DOHH2 (cell line): Measurements from ENCODE around the gene SFRP5.

Experiments
- EZH2phosphoT487 ChIP-seq: fragments of 200-600 bp; sonication (generic); IDR thresholded peaks from 2 replicates; pipeline ENCODE4 v1.6.1; 2017; ENCODE audit warnings: borderline replicate concordance, mild to moderate bottlenecking, antibody characterized with exemption, low read length, moderate library complexity, mixed read lengths
- TF ChIP-seq, protein P1 (sequence below): fragments of 200-600 bp; sonication (generic); IDR thresholded peaks from one replicate; pipeline ENCODE4 v1.5.1; 2014; ENCODE audit warnings: antibody characterized with exemption, mild to moderate bottlenecking, low read depth, low read length; ENCODE audit not compliant: poor library complexity, severe bottlenecking

DNA sequence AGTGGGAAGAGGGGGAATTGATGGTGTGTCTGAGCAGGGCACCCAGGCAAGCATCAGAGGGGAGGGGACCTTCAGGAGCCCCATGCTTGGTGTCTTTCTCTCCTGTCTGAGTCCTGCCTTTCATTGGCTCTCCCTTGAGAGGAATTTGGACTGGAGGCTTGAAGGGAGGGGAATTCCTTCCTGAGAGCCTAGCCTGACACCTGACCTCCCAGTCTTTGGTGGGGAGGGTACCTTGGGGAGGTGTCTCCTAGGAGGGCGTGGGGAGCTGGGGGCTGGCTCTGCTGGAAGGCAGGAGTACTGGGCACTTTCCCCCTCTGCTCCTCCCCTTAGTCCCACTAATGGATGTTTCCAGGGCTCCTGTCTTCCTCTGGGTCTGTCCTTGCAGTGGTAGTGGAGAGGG, 1.3 kb upstream of the SFRP5 start:
- TF ChIP-seq, protein P1, sequence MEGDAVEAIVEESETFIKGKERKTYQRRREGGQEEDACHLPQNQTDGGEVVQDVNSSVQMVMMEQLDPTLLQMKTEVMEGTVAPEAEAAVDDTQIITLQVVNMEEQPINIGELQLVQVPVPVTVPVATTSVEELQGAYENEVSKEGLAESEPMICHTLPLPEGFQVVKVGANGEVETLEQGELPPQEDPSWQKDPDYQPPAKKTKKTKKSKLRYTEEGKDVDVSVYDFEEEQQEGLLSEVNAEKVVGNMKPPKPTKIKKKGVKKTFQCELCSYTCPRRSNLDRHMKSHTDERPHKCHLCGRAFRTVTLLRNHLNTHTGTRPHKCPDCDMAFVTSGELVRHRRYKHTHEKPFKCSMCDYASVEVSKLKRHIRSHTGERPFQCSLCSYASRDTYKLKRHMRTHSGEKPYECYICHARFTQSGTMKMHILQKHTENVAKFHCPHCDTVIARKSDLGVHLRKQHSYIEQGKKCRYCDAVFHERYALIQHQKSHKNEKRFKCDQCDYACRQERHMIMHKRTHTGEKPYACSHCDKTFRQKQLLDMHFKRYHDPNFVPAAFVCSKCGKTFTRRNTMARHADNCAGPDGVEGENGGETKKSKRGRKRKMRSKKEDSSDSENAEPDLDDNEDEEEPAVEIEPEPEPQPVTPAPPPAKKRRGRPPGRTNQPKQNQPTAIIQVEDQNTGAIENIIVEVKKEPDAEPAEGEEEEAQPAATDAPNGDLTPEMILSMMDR = no peak
- TF ChIP-seq EZH2phosphoT487 = no peak
